Midbrain (tissue), 1 donor: ENCODE data around the gene CLDN1.
"Not testable (repeated sequence)": the region's sequence is repeated elsewhere in the genome, so short reads cannot be mapped to it uniquely, and the experiment has no call there.

Experiments
- DNase-seq: peaks from one replicate; lab custom pipeline; 2025; lab: John Stamatoyannopoulos, UW

Gene CLDN1

GRCh38 chr3:190291994-190292584 is 30.2 kb downstream of the CLDN1 start:
- DNase-seq = no peak

- no peak for DNase-seq
Measured at GRCh38 chr3:190289989-190290388, 32.3 kb downstream of the CLDN1 start.

DNA sequence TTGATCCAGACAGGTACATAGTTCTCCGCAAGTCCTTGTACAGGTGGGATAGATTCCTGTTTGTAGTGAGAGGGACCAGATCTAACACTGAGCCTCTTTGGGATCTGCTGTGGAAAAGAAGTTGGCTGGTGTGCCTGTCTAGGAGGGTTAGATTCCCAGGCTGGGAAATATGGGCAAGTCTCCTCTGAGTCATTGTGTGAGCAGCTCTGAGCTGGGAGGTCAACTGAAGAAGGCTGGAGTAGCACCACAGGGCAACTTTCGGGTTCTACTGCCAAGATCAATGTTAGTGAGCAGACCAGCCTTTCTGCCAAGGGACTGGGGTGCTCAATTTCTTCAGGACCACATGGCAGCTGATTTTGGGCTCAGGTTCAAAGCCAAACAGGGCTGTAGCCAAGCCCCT is 33.4 kb downstream of the CLDN1 start:
- no peak for DNase-seq

DNA sequence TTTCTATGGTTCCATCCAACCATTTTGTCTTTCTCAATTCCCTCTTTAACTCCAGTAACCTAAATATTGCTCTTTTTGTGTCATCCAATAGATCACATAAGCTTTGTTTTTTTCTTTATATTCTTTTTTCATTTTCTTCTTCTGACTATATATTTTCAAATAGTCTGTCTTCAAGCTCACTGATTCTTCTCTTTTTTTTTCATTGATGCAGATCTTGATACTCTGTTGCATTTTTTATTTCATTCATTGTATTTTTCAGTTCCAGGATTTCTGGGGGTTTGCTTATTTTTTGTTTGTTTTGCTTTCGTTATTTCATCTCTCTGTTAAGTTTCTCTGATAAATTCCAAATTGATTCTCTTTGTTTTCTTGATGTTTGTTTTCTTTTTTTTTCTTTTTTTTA is 36.2 kb downstream of the CLDN1 start:
- no peak for DNase-seq

GRCh38 chr3:190281308-190282051 is 40.8 kb downstream of the CLDN1 start:
- DNase-seq = no peak

DNA sequence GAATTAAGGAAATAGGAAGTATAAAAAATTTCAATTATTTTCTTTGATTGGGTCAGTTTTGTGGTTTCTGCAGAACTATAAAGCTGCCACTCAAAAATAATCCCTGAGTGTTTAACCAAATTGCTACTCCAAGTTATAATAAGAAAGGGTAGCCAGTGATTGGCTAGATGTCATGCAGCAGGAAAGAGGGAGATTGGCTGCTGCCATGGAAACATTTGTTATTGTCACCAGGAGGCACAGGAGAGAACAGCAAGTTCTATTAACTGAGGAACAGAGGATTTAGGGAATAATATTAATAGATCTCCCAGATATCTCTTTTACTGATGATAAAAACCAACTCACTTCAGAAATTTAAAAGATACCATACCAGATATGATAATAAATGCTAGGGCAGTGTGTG is 42.6 kb downstream of the CLDN1 start:
- peak; percentile 5 for DNase-seq

DNA sequence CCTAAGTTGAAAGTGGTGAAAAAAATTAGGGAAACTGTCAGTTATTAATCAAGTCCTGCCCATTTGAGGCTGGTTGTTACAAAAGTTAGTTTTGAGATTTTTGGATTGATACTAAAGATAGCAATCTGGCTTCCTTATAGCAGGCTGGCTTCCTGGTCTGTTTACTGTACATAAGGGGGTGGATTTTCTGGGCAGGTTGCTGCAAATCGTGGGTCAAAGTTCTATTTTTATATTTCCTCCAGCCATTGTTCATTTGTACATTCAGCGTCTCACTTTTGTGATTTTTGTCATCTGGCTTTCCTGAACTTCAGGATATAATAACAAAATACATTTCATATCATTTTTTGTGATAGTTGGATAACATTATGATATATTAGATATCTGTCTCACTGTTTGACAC is 49.5 kb downstream of the CLDN1 start:
- no peak for DNase-seq

DNA sequence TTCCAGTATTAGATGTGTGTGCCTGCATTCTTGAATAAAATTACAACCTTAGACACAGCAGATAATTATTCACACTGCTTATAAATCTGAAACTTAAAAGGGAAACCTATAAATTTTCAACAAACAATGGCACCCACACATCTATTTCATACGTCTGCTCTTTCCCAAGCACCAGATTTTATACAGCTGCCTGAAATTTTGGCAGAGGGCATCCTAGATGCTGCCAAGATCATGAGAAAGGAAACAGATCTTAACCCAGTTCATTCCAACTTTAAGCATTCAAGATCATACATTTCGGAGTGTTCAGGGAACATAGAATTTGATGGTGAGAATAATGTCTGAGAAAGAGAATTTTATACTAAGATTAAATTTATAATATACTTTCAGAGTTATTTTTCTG is 53.1 kb downstream of the CLDN1 start:
- no peak for DNase-seq

GRCh38 chr3:190267464-190267863 is 54.8 kb downstream of the CLDN1 start:
- not testable (repeated sequence) for DNase-seq

DNA sequence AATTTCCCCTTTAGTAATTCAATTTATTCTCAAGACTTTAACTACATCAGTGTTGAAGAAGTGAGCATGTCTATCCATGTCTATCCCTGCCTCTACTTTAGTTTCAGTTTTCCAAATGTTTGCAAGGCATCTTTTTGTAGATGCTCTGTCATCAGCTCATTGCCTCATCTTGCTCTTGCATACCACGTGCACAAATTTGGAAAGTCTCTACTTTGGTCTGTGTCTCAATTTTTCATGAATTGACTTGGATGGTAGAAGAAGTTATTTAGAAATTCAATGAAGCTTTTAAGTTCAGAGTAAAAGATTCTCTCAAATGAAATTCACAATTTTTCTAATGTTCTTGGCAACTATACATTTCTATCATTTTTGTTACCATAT is 55.3 kb downstream of the CLDN1 start:
- no peak for DNase-seq

DNA sequence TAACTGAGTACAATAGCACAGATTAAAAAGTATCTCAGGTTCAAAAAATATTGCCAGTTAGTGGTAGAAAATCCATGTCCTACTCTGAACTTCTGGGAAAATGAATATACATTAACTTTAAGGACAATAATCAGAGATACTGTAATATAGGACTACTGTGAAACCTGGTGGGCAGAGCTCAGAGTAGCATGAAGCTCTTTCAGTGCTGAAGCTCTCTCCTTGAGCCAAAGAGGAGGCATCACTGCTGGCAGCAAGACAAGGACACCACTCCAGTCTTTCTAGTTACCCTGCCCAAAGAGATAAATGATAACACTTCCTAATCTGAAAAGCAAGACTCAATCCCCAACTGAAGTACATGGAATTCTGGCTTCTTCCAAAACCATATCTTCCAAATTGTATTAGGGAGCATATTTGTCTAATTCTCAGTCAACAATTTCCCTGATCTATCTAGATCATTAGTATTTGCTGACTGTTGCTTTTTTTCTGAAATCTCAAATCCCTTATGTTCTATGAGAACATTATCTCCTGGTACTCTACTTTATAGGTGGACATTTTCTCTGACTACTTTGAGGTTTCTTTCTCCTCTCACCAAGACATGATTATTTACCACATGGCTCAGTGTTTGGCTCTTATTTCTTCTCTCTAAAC is 55.9 kb downstream of the CLDN1 start:
- DNase-seq = no peak

GRCh38 chr3:190265796-190266195 is 56.5 kb downstream of the CLDN1 start:
- no peak for DNase-seq

GRCh38 chr3:190265126-190265525 is 57.1 kb downstream of the CLDN1 start:
- DNase-seq = no peak

DNA sequence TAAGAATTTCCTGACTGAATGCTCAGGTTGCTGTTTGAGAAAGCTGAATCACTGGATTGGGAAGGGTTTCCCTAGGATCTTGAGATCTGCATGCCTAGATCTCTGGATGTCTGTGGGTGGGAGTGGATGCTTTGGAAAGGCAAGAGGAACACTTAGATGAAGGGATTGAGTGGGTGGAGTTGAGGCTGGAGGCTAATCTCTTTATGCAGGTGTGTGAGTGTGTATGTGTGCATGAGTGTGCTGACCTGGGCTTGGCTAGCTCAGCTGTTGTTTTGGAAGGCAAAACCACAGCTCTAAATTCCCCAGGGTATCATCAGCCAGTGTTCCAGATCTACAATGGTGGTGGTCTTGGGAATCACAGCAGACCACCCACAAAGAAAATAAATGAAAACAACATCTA is 60.5 kb downstream of the CLDN1 start:
- no peak for DNase-seq

DNA sequence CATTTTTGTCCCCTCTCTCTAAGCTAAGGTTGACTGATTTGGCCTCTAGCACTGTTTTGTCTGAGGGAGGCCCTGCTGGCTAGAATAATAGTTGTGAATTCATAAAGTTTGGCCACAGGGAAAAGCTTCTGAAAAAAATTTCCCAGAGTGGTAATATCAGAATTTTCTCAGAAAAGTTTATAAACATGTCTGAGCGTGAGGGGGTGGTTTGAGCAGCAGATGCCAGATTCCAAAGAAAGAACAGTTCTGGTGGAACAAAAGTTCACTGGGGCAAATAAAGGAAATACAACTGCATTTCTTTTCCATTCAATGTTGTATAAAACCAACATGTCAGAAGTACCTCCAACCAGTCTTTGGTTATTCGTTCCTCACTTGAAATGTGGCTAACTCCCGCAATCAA is 61.2 kb downstream of the CLDN1 start:
- no peak for DNase-seq

GRCh38 chr3:190260301-190260700 is 61.9 kb downstream of the CLDN1 start:
- no peak for DNase-seq

DNA sequence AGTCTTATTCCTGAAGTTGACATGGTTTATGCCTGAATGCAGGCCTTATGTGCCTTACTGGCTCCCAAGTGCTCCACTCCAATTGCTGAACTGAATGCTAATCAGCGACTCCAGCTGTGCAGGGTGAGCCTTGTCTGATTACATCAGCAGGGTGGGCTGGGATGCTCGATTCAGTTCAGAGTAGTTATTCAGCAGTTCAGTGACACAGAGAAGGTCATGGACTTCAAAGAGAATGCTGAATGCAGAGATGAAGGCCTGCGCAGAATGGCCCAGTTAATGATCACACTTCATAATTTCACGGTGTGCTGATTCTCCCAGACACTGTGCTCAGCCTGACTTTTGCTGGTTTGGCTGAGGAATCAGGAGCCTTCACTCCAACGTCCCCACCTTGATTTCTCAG is 63.6 kb downstream of the CLDN1 start:
- DNase-seq = no peak
